ENCODE measurements around the gene PALM. TPM values are rescaled to one million over a fixed set of nuclear protein-coding genes. Genes with fewer than 3 reads are reported as not detected.
A peak's percentile ranks its signal among the peaks of the same experiment; 100 is the strongest.

The PALM gene
- total and polyA plus RNA-seq, 9 donors, result 2.9 to 169 (median 118) TPM

DNA sequence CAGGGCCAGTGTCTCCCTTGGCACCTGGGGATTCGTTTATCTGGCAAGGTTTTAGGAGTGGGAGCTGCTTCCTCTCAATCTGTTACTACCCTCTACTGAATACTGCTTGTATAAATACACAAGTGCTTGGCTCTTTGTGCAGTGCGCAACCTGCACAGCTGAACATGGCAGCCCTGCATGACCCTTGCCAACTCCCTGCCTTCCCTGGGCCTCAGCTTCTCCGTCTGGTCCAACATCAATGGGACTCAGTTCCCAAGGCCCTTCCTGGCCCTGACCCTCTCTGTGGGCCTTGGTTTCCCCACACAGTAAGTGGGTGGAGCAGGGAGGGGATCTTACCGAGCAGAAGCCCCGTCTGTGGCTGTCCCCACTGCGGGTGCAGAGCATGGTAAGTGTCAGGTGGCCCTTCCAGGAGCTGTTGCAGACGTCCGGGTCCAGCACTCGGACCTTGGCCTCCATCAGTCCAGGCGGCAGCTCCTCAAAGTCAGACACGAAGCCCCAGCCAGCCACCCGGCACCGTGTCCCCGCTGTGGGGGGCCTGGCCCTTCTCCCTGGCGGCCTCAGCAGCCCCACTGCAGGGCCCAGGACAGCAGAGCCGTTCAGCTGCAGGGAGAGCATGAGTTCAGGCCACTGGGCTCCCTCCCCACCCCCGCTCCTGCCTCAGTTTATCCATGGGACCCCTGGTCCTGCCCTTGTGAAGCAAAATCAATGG, 22.0 kb upstream of the PALM start:
- Histone ChIP-seq H3K27me3 (no peaks in the 10 kb centered on the region), H3K9me3 (no peaks in the 10 kb centered on the region), H3K4me1 (ENCODE audit: insufficient read depth) (no peaks in the 10 kb centered on the region), H3K4me3 (no peak overlapping the region), H3K36me3 (no peaks in the 10 kb centered on the region), H3K27ac (no peak overlapping the region)
- intact Hi-C loops (cut with DNase I), result no loop called here
- peak in 1 of 5 donors; percentile 25 for DNase-seq
- TF ChIP-seq POLR2A (IDR thresholded peaks at IDR 0.05) (no peak), EP300 (IDR thresholded peaks at IDR 0.05) (no peak)
- TF ChIP-seq, protein P1, sequence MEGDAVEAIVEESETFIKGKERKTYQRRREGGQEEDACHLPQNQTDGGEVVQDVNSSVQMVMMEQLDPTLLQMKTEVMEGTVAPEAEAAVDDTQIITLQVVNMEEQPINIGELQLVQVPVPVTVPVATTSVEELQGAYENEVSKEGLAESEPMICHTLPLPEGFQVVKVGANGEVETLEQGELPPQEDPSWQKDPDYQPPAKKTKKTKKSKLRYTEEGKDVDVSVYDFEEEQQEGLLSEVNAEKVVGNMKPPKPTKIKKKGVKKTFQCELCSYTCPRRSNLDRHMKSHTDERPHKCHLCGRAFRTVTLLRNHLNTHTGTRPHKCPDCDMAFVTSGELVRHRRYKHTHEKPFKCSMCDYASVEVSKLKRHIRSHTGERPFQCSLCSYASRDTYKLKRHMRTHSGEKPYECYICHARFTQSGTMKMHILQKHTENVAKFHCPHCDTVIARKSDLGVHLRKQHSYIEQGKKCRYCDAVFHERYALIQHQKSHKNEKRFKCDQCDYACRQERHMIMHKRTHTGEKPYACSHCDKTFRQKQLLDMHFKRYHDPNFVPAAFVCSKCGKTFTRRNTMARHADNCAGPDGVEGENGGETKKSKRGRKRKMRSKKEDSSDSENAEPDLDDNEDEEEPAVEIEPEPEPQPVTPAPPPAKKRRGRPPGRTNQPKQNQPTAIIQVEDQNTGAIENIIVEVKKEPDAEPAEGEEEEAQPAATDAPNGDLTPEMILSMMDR (IDR thresholded peaks at IDR 0.05), result no peak
- WGBS, 3 donors, result 69 to 75% (median 70%) methylated on average over 17 of the region's 17 CpGs

DNA sequence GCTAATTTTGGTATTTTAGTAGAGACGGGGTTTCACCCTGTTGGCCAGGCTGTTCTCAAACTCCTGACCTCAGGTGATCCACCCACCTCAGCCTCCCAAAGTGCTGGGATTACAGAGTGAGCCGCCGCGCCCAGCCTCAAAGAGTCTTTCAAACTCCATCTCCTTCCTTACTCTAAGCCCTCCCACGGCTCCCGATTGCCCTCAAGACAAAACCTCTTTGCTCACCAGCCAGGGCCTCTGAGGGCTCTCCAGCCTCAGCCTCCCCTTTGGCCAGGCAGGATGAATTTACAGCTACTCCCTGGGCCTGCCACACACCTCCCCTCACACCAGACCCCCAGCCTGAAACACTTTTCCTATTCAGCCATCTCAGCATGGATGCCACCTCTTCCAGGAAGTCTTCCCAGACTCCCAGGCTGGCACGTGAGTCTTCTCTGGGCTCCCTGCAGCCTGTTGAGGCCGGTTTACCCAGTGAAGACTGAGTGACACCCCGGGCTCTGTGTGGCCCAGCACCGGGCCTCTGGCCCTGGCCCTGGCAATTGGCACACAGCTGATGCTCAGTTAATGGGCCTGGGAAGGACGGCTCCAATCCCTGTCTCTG, 21.1 kb upstream of the PALM start:
- 78 to 84% (median 84%) methylated on average over 11 of the region's 11 CpGs for WGBS, 3 donors

DNA sequence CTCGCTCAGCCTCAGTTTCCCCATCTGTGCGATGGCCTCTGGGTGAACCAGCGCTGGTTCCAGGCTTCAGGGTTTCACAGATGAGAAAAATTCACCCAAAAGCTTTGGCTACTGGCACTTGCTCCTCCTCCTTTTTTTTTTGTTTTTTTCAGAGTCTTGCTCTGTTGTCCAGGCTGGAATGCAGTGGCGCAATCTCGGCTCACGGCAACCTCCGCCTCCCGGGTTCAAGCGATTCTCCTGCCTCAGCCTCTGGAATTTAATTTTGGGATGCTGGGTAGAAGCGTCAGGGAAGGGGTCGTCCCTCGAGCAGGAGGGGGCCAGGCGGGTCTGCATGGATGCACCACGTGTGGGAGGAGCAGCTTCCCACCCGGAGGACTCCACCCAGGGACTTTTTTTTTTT, 20.5 kb upstream of the PALM start:
- Histone ChIP-seq H3K9me3 (no peaks in the 10 kb centered on the region), H3K27ac (no peak overlapping the region), H3K4me3 (no peak overlapping the region), H3K27me3 (no peaks in the 10 kb centered on the region), H3K4me1 (ENCODE audit: insufficient read depth) (no peaks in the 10 kb centered on the region), H3K36me3 (no peaks in the 10 kb centered on the region)
- intact Hi-C loops (cut with DNase I), result no loop called here
- TF ChIP-seq EP300 (IDR thresholded peaks at IDR 0.05) (no peak), POLR2A (IDR thresholded peaks at IDR 0.05) (no peak)
- TF ChIP-seq, protein P1 (IDR thresholded peaks at IDR 0.05), result no peak
- WGBS, 3 donors, result 37 to 60% (median 49%) methylated on average over 15 of the region's 15 CpGs
- DNase-seq, result no peak

More for the DNA sequence above, 21.1 kb upstream of the PALM start:
- Histone ChIP-seq H3K9me3 (no peaks in the 10 kb centered on the region), H3K36me3 (no peaks in the 10 kb centered on the region), H3K4me3 (no peak overlapping the region), H3K27ac (no peak overlapping the region), H3K4me1 (ENCODE audit: insufficient read depth) (no peaks in the 10 kb centered on the region), H3K27me3 (no peaks in the 10 kb centered on the region)
- DNase-seq, result no peak
- TF ChIP-seq POLR2A (IDR thresholded peaks at IDR 0.05), result no peak
- TF ChIP-seq EP300 (IDR thresholded peaks at IDR 0.05), result no peak
- TF ChIP-seq, protein P1 (IDR thresholded peaks at IDR 0.05), result no peak
- intact Hi-C loops (cut with DNase I), result no loop called here

DNA sequence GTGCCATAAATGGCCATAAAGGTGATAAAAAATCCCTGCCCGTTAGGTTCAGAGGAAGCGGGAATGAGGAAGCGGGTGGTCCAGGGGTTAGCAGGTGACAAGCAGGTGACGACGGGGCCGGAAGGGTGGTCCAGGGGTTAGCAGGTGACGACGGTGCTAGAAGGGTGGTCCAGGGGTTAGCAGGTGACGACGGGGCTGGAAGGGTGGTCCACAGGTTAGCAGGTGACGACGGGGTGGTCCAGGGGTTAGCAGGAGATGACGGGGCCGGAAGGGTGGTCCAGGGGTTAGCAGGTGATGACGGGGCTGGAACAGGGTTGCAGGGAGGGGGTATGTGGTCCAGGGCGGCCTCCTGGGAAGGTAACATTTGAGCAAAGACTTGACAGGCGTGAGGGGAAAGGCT, 19.7 kb upstream of the PALM start:
- Histone ChIP-seq H3K9me3 (no peaks in the 10 kb centered on the region), H3K4me3 (no peak overlapping the region), H3K4me1 (ENCODE audit: insufficient read depth) (no peaks in the 10 kb centered on the region), H3K36me3 (no peaks in the 10 kb centered on the region), H3K27me3 (no peaks in the 10 kb centered on the region), H3K27ac (no peak overlapping the region)
- 84 to 94% (median 93%) methylated on average over 17 of the region's 17 CpGs for whole genome bisulfite sequencing, 3 donors
- no peak for DNase-seq
- intact Hi-C loops (cut with DNase I), result no loop called here
- TF ChIP-seq, protein P1 (IDR thresholded peaks at IDR 0.05), result no peak
- TF ChIP-seq POLR2A (IDR thresholded peaks at IDR 0.05) (no peak), EP300 (IDR thresholded peaks at IDR 0.05) (no peak)
